HG02973 (cell line): ENCODE measurements around the gene APOL4.
"Not testable (repeated sequence)": the region's sequence is repeated elsewhere in the genome, so short reads cannot be mapped to it uniquely, and the experiment has no call there.

Source experiments
- ATAC-seq: cut with Tn5 transposase; IDR thresholded peaks from one replicate; pipeline ENCODE4 v1.9.1; 2021; ENCODE audit warnings: moderate library complexity; ENCODE audit not compliant: unreplicated experiment

Gene APOL4

GRCh38 chr22:36209488-36209908 lies 7.9 kb upstream of the APOL4 start:
- not testable (repeated sequence) for ATAC-seq

DNA sequence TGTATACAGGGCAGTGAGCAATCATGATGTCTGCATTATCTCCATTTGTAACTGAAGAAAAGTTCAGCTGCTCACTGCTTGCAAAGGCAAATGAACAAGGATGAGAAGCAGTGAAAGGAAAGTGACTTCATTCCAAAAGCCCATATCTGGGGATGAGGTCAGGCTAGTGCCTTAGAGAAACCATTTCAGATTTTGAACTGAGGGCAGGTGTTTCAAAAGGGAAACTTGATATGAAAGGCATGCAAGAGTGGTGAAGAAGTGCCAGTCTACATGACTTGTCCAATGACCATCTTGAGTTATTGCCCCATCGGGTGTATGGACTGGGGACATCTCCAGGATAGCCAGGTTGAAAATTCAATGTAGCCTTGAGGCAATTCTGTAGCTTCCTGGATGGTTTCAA lies 7.3 kb upstream of the APOL4 start:
- ATAC-seq, result no peak

- no peak for ATAC-seq
Measured at GRCh38 chr22:36208162-36208765, 6.7 kb upstream of the APOL4 start.

DNA sequence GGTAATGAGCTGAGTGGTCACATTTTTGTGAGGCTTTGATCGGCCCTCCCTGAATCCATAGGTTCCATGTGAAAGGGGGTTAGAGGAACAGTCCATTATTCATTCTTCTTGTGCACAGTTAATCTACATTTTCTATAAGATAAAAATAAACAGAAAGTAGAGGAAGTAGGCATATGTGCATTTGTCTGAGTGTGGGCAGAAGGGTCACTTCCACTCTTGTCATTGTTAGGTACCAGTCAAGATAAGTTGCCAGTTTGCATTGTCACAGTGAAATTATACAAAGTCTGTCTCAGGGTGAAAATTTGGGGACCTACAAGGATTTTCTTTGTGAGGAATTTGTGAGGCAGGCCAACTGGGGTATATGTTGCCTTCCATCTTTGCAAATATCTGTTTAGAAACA lies 4.6 kb upstream of the APOL4 start:
- ATAC-seq, result no peak

DNA sequence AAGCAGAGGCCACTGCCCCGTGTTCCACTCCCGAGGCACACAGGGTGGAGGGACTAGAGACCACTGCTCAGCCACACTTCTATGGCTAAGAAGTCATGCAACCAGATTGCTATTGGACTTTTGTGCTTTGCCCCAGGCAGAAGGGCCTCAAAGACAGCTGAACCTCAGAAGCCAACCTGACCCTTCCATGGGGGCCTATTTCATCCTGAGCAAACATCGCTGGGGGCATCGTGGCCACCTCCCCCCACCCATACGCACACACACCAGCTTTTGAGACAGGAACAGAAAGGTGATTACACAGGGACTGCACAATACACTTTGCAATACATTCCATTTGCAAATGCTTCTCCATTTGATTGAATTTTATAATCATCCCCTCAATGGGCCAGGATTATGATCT lies 4.0 kb upstream of the APOL4 start:
- not testable (repeated sequence) for ATAC-seq

DNA sequence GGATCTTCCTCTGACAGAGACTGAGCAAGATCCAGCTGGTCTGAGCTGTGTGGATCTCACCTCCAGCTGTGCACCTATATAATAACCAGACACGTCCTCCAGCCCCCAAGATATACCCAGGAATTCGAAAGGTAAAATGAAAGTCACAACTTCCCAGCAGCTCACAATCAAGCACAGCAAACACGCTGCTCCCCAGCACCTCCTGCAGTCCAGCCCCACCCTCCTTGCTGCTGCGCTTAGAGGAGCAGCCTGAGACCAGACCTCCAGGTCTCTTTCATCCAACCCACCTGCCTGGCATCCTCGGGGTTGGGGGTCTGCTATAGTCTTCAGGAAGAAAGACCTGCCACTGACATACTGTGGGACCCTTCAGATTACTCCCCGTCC lies 3.0 kb upstream of the APOL4 start:
- no peak for ATAC-seq

DNA sequence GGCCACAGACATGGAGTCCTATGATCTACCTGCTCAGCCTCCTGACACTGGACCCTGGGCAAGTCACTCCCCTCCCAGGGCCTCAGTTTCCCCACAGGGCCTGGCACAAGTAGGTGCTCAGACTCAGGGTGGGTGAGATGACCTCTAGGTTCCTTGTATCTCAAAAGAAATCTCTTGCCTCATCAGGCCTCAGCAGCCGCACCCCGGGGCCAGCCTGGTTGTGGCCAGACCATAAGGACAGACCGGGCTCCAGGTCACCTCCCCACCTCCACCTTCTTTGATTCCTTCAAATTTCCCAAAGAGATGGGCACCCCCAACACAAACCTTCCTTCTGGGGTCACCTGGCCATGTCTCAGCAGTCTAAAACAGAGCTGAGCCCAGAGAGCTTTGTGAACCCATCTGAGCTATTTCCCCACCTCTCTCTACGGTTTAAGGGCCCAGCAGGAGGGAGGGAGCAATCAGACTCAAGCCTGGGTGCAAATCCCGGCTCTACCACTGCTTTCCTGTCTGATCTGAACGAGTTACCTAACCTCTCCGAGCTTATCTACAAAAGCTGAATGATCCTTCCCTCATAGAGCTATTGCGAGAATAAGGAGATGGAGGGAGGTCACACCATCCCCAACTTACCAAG lies 2.5 kb upstream of the APOL4 start:
- no peak for ATAC-seq

DNA sequence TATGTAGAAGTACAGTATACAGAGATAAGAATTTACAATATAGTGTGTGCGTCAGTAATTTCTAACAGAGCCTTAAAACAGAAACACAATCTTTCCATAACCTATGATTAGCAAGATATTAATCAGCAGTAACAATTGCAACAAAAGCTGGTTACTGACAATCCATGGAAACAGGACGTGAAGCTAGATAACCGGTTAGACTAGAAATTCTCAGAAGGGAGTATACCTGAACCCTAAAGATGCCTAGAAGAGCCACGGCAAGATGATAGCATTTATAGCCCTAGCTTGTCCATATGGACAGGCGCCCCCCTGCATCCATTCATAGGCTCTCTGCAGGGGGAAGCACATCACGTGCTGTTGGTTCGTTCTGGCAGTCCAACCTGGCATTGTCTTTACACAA lies 1.8 kb upstream of the APOL4 start:
- ATAC-seq, result not testable (repeated sequence)

DNA sequence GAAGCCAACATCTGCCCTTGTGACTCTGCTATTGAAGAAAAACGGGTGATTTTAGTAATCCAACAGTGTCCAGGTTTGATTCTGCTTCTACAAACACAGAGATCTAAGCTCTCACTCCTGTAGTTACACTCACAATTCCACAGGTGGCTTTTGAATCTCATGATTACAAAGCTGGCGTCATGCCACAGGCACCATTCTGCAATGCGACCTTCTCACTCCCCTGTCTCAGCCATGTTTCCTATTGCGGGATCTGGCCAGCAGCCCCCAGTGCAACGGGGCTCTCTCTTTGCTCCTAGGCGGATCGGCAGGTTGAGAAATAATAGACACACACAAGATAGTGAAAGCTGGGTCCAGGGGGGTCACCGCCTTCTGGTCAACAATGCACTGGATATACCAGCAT lies 1.3 kb upstream of the APOL4 start:
- ATAC-seq, result not testable (repeated sequence)

DNA sequence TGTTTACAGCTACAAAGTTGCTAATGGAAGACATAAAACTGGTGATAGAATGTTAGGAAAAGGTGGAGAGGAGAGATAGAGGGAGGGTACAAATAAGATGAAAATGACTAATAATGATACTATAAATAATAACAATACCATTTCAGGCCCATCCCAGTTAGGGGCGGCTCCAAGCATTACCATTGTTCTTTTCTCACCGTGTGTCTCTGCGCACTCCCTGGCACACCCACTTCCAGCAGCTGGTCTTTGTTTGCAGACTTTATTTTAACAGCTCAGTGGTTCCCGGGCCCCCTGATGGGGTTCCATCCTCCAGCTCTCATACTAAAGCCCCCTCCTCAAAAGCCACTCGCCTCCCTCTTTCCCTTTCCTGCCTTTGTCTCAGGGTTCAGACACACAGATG lies 584 bp downstream of the APOL4 start:
- not testable (repeated sequence) for ATAC-seq

- ATAC-seq, result no peak
Measured at GRCh38 chr22:36199001-36199551, 2.5 kb downstream of the APOL4 start.

- no peak for ATAC-seq
Measured at GRCh38 chr22:36198536-36198935, 3.1 kb downstream of the APOL4 start.

DNA sequence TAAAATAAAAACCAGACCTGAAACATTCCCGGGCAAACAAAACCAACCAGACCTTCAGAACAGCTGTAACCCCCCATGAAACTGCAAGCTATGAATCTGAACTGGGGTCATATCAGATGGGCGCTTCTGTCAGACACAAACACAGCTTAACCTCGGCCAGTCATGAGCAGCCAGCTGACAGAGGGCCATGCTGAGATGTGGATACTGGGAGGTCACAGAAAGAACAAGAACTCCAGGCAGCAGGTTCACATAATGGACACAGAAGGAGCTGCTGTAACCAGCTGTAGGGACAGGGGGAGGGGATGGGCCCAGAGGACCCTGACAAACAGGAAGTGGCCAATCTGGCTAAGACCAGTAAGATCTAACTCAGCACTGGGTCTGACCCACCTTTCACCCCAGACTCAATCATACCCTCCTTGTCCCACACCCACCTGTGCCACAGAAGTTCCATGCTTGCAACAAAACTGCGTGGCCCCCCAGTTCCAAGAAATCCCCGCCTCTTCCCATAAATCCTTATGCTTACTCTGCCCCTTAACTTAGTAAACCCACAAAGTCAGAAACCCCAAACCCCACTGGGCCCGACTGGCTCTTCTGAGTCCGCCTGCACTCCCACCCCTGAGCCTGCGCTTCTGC lies 4.0 kb downstream of the APOL4 start:
- ATAC-seq, result no peak

- ATAC-seq, result no peak
Measured at GRCh38 chr22:36197065-36197440, 4.6 kb downstream of the APOL4 start.

- no peak for ATAC-seq
Measured at GRCh38 chr22:36196254-36197064, 5.2 kb downstream of the APOL4 start.

GRCh38 chr22:36194971-36195370 lies 6.6 kb downstream of the APOL4 start:
- no peak for ATAC-seq

DNA sequence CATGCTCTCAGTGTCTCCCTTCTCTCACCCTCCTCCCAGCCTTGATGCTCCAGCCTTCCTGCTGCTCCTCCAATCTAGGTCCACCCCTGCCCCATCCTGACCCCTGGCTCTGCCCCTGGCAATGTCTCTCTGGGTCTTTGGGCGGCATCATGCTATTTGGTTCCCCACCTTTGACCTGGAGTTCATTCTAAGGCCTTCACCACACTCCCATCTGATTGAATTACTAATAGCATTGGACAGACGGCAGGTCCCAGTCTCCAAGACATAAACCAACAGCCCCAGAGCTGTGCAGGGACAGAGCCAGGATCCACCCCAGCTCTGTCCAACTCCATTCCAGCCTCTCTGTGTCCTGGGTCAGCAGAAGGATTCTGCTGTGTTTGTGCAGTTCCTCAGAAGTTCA lies 7.2 kb downstream of the APOL4 start:
- ATAC-seq, result no peak

DNA sequence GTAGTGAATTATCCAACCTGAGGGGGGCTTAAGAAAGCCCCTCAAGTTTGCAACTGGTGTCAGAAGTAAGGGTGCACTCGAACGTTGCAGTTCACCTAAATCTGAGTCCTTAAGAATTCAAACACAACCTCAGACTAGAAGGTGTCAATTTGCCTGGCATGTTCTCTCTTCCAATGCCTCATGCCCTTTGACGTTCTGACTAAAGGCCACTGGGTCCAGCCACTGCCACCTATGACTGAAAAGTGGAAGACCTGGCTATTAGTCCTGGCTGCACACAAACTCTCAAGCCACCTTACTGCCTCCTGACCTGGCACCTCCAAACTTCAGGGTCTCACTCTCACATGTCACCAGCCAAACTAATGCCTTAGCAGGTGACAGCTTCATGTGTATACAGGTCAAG lies 8.0 kb downstream of the APOL4 start:
- ATAC-seq, result no peak

DNA sequence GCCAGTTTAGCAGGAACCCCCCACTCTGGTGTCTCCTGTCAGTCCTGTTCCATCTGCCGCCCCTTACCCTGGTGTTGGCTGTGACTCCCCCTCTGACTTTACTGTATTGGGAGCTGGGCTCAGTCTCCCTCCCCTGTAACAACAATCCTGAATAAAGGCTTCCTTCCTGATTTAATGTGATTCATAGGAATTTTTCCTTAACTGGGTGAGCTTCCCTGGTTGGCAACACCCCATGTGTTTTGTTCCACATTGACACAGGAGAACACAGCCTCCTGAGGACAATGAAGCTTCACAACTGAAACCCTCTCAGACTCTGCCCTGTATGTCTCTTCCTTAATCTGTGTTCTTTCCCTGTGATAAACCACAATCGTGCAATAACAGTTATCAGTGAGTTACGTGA lies 8.4 kb downstream of the APOL4 start:
- no peak for ATAC-seq

DNA sequence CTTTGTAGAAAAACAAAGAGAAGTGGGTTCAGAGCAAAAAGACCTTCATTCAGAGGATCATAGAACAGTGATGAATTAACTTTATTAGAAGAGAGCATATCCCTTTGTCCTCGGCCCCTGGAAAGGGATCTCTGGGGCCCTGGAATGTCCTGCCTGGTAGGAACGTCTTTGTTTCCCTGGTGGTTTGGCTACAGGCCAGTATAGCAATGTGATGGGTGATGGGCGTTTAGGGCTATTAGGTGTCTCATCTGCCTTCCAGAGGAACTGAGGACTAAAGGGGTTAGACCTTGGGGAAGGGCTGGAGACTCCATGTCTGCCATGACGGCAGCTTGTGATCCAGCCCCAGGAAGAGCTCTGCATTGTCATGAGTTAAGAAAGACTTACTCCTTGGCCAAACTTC lies 9.1 kb downstream of the APOL4 start:
- no peak for ATAC-seq

DNA sequence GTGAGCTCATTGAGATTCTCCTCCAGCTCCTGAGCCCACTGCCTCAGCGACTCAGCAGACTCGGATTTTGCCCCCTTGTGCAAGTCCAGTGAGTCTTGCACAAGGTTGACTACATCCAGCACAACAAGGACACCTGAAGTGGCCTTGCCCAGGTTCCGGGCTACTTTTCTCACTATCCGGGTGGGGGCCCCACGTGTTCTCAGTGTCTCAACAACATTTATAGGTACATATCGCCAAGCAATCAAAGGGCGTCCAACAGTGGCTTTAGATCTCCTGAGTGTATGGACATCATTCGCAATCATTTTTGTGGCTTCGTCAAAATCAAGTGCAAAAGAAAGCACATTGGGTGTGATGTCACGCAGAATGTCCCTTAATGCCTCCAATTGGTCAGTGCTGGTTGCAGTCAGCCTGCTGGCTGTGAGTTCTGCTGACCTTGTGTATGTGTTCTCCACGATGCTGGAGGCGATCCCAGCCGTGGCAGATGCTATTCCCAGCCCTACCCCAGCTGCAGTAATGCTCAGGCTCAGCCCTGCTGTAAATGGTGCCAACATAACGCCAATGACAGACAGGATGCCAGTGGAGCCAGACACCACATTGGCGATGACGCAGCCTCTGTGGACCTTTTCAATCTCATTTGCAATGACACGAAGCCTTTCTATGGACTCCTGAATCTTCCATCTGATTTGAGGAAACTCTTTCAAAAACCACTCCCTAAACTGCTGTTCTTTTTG lies 10.3 kb downstream of the APOL4 start:
- no peak for ATAC-seq
